Body of pancreas (tissue), 4 donors: ENCODE measurements around the gene COL9A1.

Experiments used
- CTCF ChIP-seq, 7 experiments: fragments of 450-650 bp in 4 of 7; fragments of 200-600 bp in 3 of 7; sonication (generic) in 3 of 7; IDR thresholded peaks; one replicate each; pipeline ENCODE4 v1.5.1; 2016 to 2019; ENCODE audit warnings: antibody characterized with exemption in 7 of 7
- POLR2A ChIP-seq, 3 donors: fragments of 450-650 bp; IDR thresholded peaks; one replicate each; pipeline ENCODE4 v1.6.1; 2016; ENCODE audit warnings: antibody characterized with exemption in 3 of 3, mild to moderate bottlenecking in 2 of 3

GRCh38 chr6:70176842-70177550, 125.9 kb downstream of the COL9A1 start:
- no peak for TF ChIP-seq CTCF (IDR thresholded peaks at IDR 0.05)
- no peak for TF ChIP-seq POLR2A (IDR thresholded peaks at IDR 0.05)
